Measurements from ENCODE around the gene LMOD3.
A peak's percentile ranks its signal among the peaks of the same experiment; 100 is the strongest.

Gene LMOD3

GRCh38 chr3:69161587-69162307 lies 39.4 kb upstream of the LMOD3 start:
- POLR2A ChIA-PET: no interaction called here
- DNase-seq (ENCODE audit: extremely low spot score): peak; percentile 62
- CTCF ChIA-PET: interaction anchor here (0.7 to 14.3 kb wide), 73 partner anchors 8 to 785 kb away, joined by 3 to 258 read pairs (median 5); partner anchors contain the start of genes FRMD4B and LMOD3
- TF ChIP-seq CTCF (IDR thresholded peaks at IDR 0.05; ENCODE audit: control extremely low read depth, extremely low read depth, low read depth, missing control alignments): peak; percentile 91

- ChIA-PET POLR2A (no interaction called here), CTCF (interaction anchor here (0.5 to 14.3 kb wide), 27 partner anchors 10 to 787 kb away, joined by 3 to 258 read pairs (median 11); partner anchors contain the start of gene LMOD3)
- TF ChIP-seq CTCF (IDR thresholded peaks at IDR 0.05; ENCODE audit: control extremely low read depth, extremely low read depth, low read depth, missing control alignments): no peak
- DNase-seq (ENCODE audit: extremely low spot score): no peak
Measured at GRCh38 chr3:69160525-69160924, 38.1 kb upstream of the LMOD3 start.

GRCh38 chr3:69160107-69160506 lies 37.7 kb upstream of the LMOD3 start:
- ChIA-PET CTCF (interaction anchor here (0.6 to 14.3 kb wide), 14 partner anchors 11 to 787 kb away, joined by 3 to 258 read pairs (median 20); no protein-coding TSS in a partner anchor), POLR2A (no interaction called here)
- DNase-seq (ENCODE audit: extremely low spot score): no peak
- TF ChIP-seq CTCF (IDR thresholded peaks at IDR 0.05; ENCODE audit: control extremely low read depth, extremely low read depth, low read depth, missing control alignments): no peak

GRCh38 chr3:69149586-69149985 lies 27.2 kb upstream of the LMOD3 start:
- no peak for DNase-seq (ENCODE audit: extremely low spot score)
- ChIA-PET CTCF (interaction anchor here (1.9 to 4.1 kb wide), 2 partner anchors 9 to 12 kb away, joined by 5 to 20 read pairs; no protein-coding TSS in a partner anchor), POLR2A (no interaction called here)
- TF ChIP-seq CTCF (IDR thresholded peaks at IDR 0.05; ENCODE audit: control extremely low read depth, extremely low read depth, low read depth, missing control alignments): no peak

GRCh38 chr3:69145688-69146087 lies 23.3 kb upstream of the LMOD3 start:
- ChIA-PET POLR2A (no interaction called here), CTCF (interaction anchor here (1.4 to 2.6 kb wide), 7 partner anchors 9 to 161 kb away, joined by 5 to 20 read pairs (median 6); no protein-coding TSS in a partner anchor)
- DNase-seq (ENCODE audit: extremely low spot score): no peak
- no peak for TF ChIP-seq CTCF (IDR thresholded peaks at IDR 0.05; ENCODE audit: control extremely low read depth, extremely low read depth, low read depth, missing control alignments)

- ChIA-PET CTCF (interaction anchor here (1.4 to 2.6 kb wide), 7 partner anchors 10 to 162 kb away, joined by 5 to 20 read pairs (median 6); no protein-coding TSS in a partner anchor), POLR2A (no interaction called here)
- no peak for DNase-seq (ENCODE audit: extremely low spot score)
- TF ChIP-seq CTCF (IDR thresholded peaks at IDR 0.05; ENCODE audit: control extremely low read depth, extremely low read depth, low read depth, missing control alignments): no peak
Measured at GRCh38 chr3:69144631-69145245, 22.3 kb upstream of the LMOD3 start.

Measured in GM10248 (cell line).